GM12891 (cell line): ENCODE measurements around the gene BEST2.
A peak's percentile ranks its signal among the peaks of the same experiment; 100 is the strongest.

Source experiments
- PAX5 ChIP-seq: IDR thresholded peaks from 2 replicates; pipeline ENCODE4 v1.6.1; 2011; ENCODE audit warnings: low read length, moderate library complexity, mild to moderate bottlenecking; ENCODE audit not compliant: insufficient read depth, severe bottlenecking
- POLR2A ChIP-seq: IDR thresholded peaks from 2 replicates; pipeline ENCODE4 v1.6.1; 2011; ENCODE audit warnings: low read depth, low read length, control low read depth
- POLR2AphosphoS5 ChIP-seq: IDR thresholded peaks from 2 replicates; pipeline ENCODE4 v1.6.1; 2011; ENCODE audit warnings: low read depth, low read length, control low read depth
- SPI1 ChIP-seq: IDR thresholded peaks from 2 replicates; pipeline ENCODE4 v1.6.1; 2011; ENCODE audit warnings: low read depth, low read length, control low read depth
- TAF1 ChIP-seq: IDR thresholded peaks from 2 replicates; pipeline ENCODE4 v1.6.1; 2011; ENCODE audit warnings: low read depth, low read length, control low read depth

DNA sequence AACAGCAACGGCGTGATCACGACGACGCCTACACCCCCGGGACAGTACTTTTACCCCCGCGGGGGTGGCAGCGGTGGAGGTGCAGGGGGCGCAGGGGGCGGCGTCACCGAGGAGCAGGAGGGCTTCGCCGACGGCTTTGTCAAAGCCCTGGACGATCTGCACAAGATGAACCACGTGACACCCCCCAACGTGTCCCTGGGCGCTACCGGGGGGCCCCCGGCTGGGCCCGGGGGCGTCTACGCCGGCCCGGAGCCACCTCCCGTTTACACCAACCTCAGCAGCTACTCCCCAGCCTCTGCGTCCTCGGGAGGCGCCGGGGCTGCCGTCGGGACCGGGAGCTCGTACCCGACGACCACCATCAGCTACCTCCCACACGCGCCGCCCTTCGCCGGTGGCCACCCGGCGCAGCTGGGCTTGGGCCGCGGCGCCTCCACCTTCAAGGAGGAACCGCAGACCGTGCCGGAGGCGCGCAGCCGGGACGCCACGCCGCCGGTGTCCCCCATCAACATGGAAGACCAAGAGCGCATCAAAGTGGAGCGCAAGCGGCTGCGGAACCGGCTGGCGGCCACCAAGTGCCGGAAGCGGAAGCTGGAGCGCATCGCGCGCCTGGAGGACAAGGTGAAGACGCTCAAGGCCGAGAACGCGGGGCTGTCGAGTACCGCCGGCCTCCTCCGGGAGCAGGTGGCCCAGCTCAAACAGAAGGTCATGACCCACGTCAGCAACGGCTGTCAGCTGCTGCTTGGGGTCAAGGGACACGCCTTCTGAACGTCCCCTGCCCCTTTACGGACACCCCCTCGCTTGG, 40.7 kb downstream of the BEST2 start:
- TF ChIP-seq POLR2A (peak; percentile 81; the same call in 1 of the 2 replicates), POLR2AphosphoS5 (peak; percentile 87; the same call in 1 of the 2 replicates), SPI1 (0 out of 2 replicates have a peak, but pooled peaks have one; percentile 18), TAF1 (peak; percentile 42; the same call in 1 of the 2 replicates), PAX5 (no peak)
